Fibroblast of the aortic adventitia (primary cell): Measurements from ENCODE around the gene DYNC1I2. TPM values are rescaled to one million over a fixed set of nuclear protein-coding genes. Genes with fewer than 3 reads are reported as not detected.

ENCODE experiments used
- DNase-seq: peaks from one replicate; pipeline ENCODE4 v3.0.0-alpha.2; 2010; ENCODE audit warnings: low read depth
- H3K4me3 ChIP-seq: 2 replicates; pipeline ENCODE4 v1.5.1; 2011; ENCODE audit warnings: low read depth, mild to moderate bottlenecking, control low read depth, low read length, moderate library complexity
- total RNA-seq: library from RNA; depleted of rRNA; stranded (reverse); fragments of >200 nt; gene quantifications from 2 replicates; pipeline ENCODE4 v1.2.3, GENCODE V29; 2012; ENCODE audit warnings: low replicate concordance
- TF ChIP-seq, protein P1 (sequence below): IDR thresholded peaks from 2 replicates; pipeline ENCODE4 v1.5.1; 2011; ENCODE audit warnings: mild to moderate bottlenecking, low read length, control low read depth, inconsistent platforms; ENCODE audit not compliant: insufficient read depth

The DYNC1I2 gene
- total RNA-seq = 112 and 218 TPM in 2 replicates

GRCh38 chr2:171687287-171688128 lies at the start of gene DYNC1I2:
DYNC1I2 (plus strand) TSS chr2:171687469; CDS start chr2:171690156, 2,687 bp downstream.
- TF ChIP-seq, protein P1, sequence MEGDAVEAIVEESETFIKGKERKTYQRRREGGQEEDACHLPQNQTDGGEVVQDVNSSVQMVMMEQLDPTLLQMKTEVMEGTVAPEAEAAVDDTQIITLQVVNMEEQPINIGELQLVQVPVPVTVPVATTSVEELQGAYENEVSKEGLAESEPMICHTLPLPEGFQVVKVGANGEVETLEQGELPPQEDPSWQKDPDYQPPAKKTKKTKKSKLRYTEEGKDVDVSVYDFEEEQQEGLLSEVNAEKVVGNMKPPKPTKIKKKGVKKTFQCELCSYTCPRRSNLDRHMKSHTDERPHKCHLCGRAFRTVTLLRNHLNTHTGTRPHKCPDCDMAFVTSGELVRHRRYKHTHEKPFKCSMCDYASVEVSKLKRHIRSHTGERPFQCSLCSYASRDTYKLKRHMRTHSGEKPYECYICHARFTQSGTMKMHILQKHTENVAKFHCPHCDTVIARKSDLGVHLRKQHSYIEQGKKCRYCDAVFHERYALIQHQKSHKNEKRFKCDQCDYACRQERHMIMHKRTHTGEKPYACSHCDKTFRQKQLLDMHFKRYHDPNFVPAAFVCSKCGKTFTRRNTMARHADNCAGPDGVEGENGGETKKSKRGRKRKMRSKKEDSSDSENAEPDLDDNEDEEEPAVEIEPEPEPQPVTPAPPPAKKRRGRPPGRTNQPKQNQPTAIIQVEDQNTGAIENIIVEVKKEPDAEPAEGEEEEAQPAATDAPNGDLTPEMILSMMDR = peak; percentile 2
- H3K4me3 ChIP-seq = peak within 1 kb of the TSS; percentile 93
- DNase-seq = peak; percentile 97

GRCh38 chr2:171651667-171652415 lies 35.4 kb upstream of the DYNC1I2 start:
- TF ChIP-seq, protein P1 = no peak
- no peak overlapping the region for H3K4me3 ChIP-seq
- DNase-seq = no peak

- TF ChIP-seq, protein P1 = no peak
- H3K4me3 ChIP-seq = no peak overlapping the region
- peak; percentile 13 for DNase-seq
These were observed 34.9 kb upstream of the DYNC1I2 start for GRCh38 chr2:171652416-171652785.

GRCh38 chr2:171655586-171655985 lies 31.7 kb upstream of the DYNC1I2 start:
- no peak for DNase-seq
- H3K4me3 ChIP-seq = no peak overlapping the region
- TF ChIP-seq, protein P1 = no peak

DNA sequence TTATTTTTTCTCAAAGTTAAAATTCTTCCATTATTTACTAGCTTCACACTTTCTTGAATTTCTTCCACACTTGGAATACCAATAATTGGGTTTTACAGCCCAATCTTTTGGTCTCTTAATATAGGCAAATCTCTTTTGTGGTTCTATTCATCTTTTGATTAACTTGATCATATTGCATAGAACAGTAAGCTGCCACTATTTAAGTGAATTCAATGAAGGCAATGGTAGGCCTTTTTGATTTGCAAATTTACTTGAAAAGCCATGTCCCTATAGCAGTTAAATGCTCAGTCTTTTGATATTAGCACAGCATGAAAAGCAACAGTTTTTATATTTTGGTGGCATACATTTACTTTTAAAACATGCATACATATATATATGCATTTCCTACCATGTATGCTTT lies 20.2 kb upstream of the DYNC1I2 start:
- DNase-seq = no peak
- TF ChIP-seq, protein P1 = no peak

GRCh38 chr2:171668183-171668582 lies 19.1 kb upstream of the DYNC1I2 start:
- TF ChIP-seq, protein P1 = no peak
- no peak overlapping the region for H3K4me3 ChIP-seq
- no peak for DNase-seq

More for the DNA sequence above, 20.2 kb upstream of the DYNC1I2 start:
- no peak overlapping the region for H3K4me3 ChIP-seq
